ENCODE data around the gene MACROD2.

Gene MACROD2

GRCh38 chr20:14765370-14765701, 770.0 kb downstream of the MACROD2 start:
- DNase-seq (ENCODE audit: low read depth): no peak
- no peak for TF ChIP-seq CTCF (conservative IDR thresholded peaks at IDR 0.05; ENCODE audit: low read length)
- no peak overlapping the region for H3K4me3 ChIP-seq (ENCODE audit: low read length)

- no peak overlapping the region for H3K4me3 ChIP-seq (ENCODE audit: low read length)
- TF ChIP-seq CTCF (conservative IDR thresholded peaks at IDR 0.05; ENCODE audit: low read length): no peak
- DNase-seq (ENCODE audit: low read depth): no peak
These were observed 778.2 kb downstream of the MACROD2 start for GRCh38 chr20:14773486-14773885.

- TF ChIP-seq CTCF (conservative IDR thresholded peaks at IDR 0.05; ENCODE audit: low read length): no peak
- DNase-seq (ENCODE audit: low read depth): peak; percentile 80
These were observed 780.5 kb downstream of the MACROD2 start for GRCh38 chr20:14775778-14776177.

GRCh38 chr20:14777591-14777990, 782.3 kb downstream of the MACROD2 start:
- no peak for TF ChIP-seq CTCF (conservative IDR thresholded peaks at IDR 0.05; ENCODE audit: low read length)
- H3K4me3 ChIP-seq (ENCODE audit: low read length): no peak overlapping the region
- DNase-seq (ENCODE audit: low read depth): peak; percentile 76

More at GRCh38 chr20:14775778-14776177, 780.5 kb downstream of the MACROD2 start:
- no peak overlapping the region for H3K4me3 ChIP-seq (ENCODE audit: low read length)

- H3K4me3 ChIP-seq (ENCODE audit: low read length): no peak overlapping the region
- DNase-seq (ENCODE audit: low read depth): no peak
- TF ChIP-seq CTCF (conservative IDR thresholded peaks at IDR 0.05; ENCODE audit: low read length): no peak
These were observed 782.8 kb downstream of the MACROD2 start for GRCh38 chr20:14778096-14778495.

- H3K4me3 ChIP-seq (ENCODE audit: low read length): no peak overlapping the region
- TF ChIP-seq CTCF (conservative IDR thresholded peaks at IDR 0.05; ENCODE audit: low read length): no peak
These were observed 783.6 kb downstream of the MACROD2 start for GRCh38 chr20:14778875-14779274.

GRCh38 chr20:14780508-14780907, 785.2 kb downstream of the MACROD2 start:
- TF ChIP-seq CTCF (conservative IDR thresholded peaks at IDR 0.05; ENCODE audit: low read length): no peak
- H3K4me3 ChIP-seq (ENCODE audit: low read length): no peak overlapping the region
- no peak for DNase-seq (ENCODE audit: low read depth)

More at GRCh38 chr20:14778875-14779274, 783.6 kb downstream of the MACROD2 start:
- peak; percentile 11 for DNase-seq (ENCODE audit: low read depth)
